ENCODE data around the gene TRMT11. TPM values are rescaled to one million over a fixed set of nuclear protein-coding genes. Genes with fewer than 3 reads are reported as not detected.

The TRMT11 gene
- total and polyA plus RNA-seq, 2 of the 8 experiments (the other 6 are each of a cell fraction or from before 2014, with no cell fraction given): 19.7 to 32.4 TPM

- TF ChIP-seq ATF2 (IDR thresholded peaks at IDR 0.05; ENCODE audit: low read length): no peak
These were observed 43.7 kb downstream of the TRMT11 start (continued) for GRCh38 chr6:126030045-126030444.
